Amniotic epithelial cell (primary cell): ENCODE results near the gene SLC17A9.

ENCODE experiments used
- DNase-seq: peaks from one replicate; pipeline ENCODE4 v3.0.0-alpha.2; 2010; ENCODE audit warnings: low read depth

Gene SLC17A9

GRCh38 chr20:63017826-63018411 is 65.4 kb downstream of the SLC17A9 start:
- no peak for DNase-seq
